CD4-positive, alpha-beta T cell treated with Interleukin-12 subunit alpha and Interleukin-12 subunit beta, for 1 hour (primary cell): ENCODE measurements around the gene NOXA1.
A peak's percentile ranks its signal among the peaks of the same experiment; 100 is the strongest.
"Not testable (repeated sequence)": the region's sequence is repeated elsewhere in the genome, so short reads cannot be mapped to it uniquely, and the experiment has no call there.

Source experiments
- DNase-seq: peaks from one replicate; pipeline ENCODE4 v3.0.0-alpha.2; 2020

NOXA1 gene

GRCh38 chr9:137422604-137423513, at the start of gene NOXA1, which contains the start of gene EXD3:
Gene NOXA1, plus strand, starts transcription at chr9:137423393. Its CDS starts 137 bp downstream, at chr9:137423530.
Gene EXD3, minus strand, starts transcription at chr9:137423162. Its CDS starts 27,805 bp downstream, at chr9:137395357.
- peak; percentile 95 for DNase-seq

GRCh38 chr9:137373611-137373980, 49.6 kb upstream of the NOXA1 start:
- no peak for DNase-seq

- no peak for DNase-seq
Observed at GRCh38 chr9:137374131-137374845, 48.9 kb upstream of the NOXA1 start.

- no peak for DNase-seq
Observed at GRCh38 chr9:137375321-137376058, 47.7 kb upstream of the NOXA1 start.

- DNase-seq = no peak
Observed at GRCh38 chr9:137376386-137376785, 46.8 kb upstream of the NOXA1 start.

- DNase-seq = not testable (repeated sequence)
Observed at GRCh38 chr9:137378688-137379410, 44.3 kb upstream of the NOXA1 start.

GRCh38 chr9:137379761-137380161, 43.4 kb upstream of the NOXA1 start:
- DNase-seq = no peak

GRCh38 chr9:137380171-137380570, 43.0 kb upstream of the NOXA1 start:
- DNase-seq = no peak

GRCh38 chr9:137380606-137381005, 42.6 kb upstream of the NOXA1 start:
- DNase-seq = no peak

GRCh38 chr9:137381501-137382443, 41.4 kb upstream of the NOXA1 start:
- DNase-seq = no peak

- DNase-seq = no peak
Observed at GRCh38 chr9:137382444-137383080, 40.6 kb upstream of the NOXA1 start.

- no peak for DNase-seq
Observed at GRCh38 chr9:137383081-137383783, 40.0 kb upstream of the NOXA1 start.

- no peak for DNase-seq
Observed at GRCh38 chr9:137383784-137384756, 39.1 kb upstream of the NOXA1 start.

- no peak for DNase-seq
Observed at GRCh38 chr9:137385061-137385655, 38.0 kb upstream of the NOXA1 start.

GRCh38 chr9:137386507-137387113, 36.6 kb upstream of the NOXA1 start:
- DNase-seq = not testable (repeated sequence)

GRCh38 chr9:137387114-137387890, 35.9 kb upstream of the NOXA1 start:
- DNase-seq = peak; percentile 61
